K562 (cell line): ENCODE results near the gene ANKS1A. TPM values are rescaled to one million over a fixed set of nuclear protein-coding genes. Genes with fewer than 3 reads are reported as not detected.

Experiments
- ATAC-seq: fragments of 200-7000 bp; cut with Tn5 transposase; 3 replicates; pipeline ENCODE4 v1.9.1; 2020; ENCODE audit warnings: moderate library complexity
- BruUV-seq: library from RNA; stranded (reverse); fragments of 400-500 nt; replicated peaks from 2 replicates; lab custom pipeline; 2021; lab: Mats Ljungman, UMichigan
- CTCF ChIA-PET: fragments of 300-600 bp; formaldehyde crosslinking; extraction: SDS; loops from one replicate; lab custom pipeline; 2021; ENCODE audit warnings: low intra/inter-chr PET ratio; lab: Yijun Ruan, JAX
- POLR2A ChIA-PET: fragments of 300-600, 350-650 bp; sonication (Branson Sonifier 250); formaldehyde crosslinking; extraction: SDS; loops from one replicate; lab custom pipeline; 2021; ENCODE audit warnings: antibody characterized with exemption, inconsistent platforms; lab: Yijun Ruan, JAX
- DNase-seq, 4 experiments: peaks; one replicate each; pipeline versions ENCODE4 v3.0.0 to v3.0.0-alpha.2; 2011 to 2018; ENCODE audit warnings: low spot score in 3 of 4, mixed read lengths in 3 of 4; ENCODE audit errors: extremely low read depth in 1 of 4
- FAIRE-seq: peaks from 2 replicates; lab custom pipeline; 2011; peaks lifted over from hg19 to GRCh38; lab: Jason Lieb, UNC
- H2AFZ ChIP-seq: 2 replicates; pipeline ENCODE4 v1.6.0; 2011; ENCODE audit warnings: low read depth, low read length, control low read depth, inconsistent platforms
- H3K27ac ChIP-seq: fragments of 200-600 bp; 3 replicates; pipeline ENCODE4 v1.8.0; 2011; ENCODE audit warnings: low read depth, mild to moderate bottlenecking, control low read depth, inconsistent platforms, low read length, moderate library complexity, mixed read lengths; ENCODE audit errors: extremely low read depth
- H3K27me3 ChIP-seq, 2 experiments: fragments of 300-600 bp in 1 of 2; 2 replicates in 1 of 2; 3 replicates in 1 of 2; pipeline versions ENCODE4 v1.6.0 to v1.8.0; 2011; ENCODE audit warnings: inconsistent platforms in 2 of 2, low read length in 2 of 2, mild to moderate bottlenecking in 1 of 2, mixed read lengths in 1 of 2, moderate library complexity in 1 of 2; ENCODE audit not compliant: control insufficient read depth in 2 of 2, insufficient read depth in 2 of 2
- H3K36me3 ChIP-seq: fragments of 300-600 bp; 3 replicates; pipeline ENCODE4 v1.8.0; 2011; ENCODE audit warnings: mild to moderate bottlenecking, low read length, inconsistent platforms; ENCODE audit not compliant: control insufficient read depth, insufficient read depth
- H3K4me1 ChIP-seq, 2 experiments: fragments of 200-600 bp in 1 of 2; replicated peaks in 1 of 2; 2 replicates in 1 of 2; 3 replicates in 1 of 2; pipeline versions ENCODE4 v1.5.1 to v1.8.0; 2011; ENCODE audit warnings: inconsistent platforms in 2 of 2, low read length in 2 of 2, mild to moderate bottlenecking in 1 of 2, mixed read lengths in 1 of 2, moderate library complexity in 1 of 2; ENCODE audit not compliant: control insufficient read depth in 2 of 2, insufficient read depth in 2 of 2
- H3K4me2 ChIP-seq: 2 replicates; pipeline ENCODE4 v1.6.1; 2011; ENCODE audit warnings: low read length, control low read depth, inconsistent platforms, mixed read lengths; ENCODE audit not compliant: insufficient read depth
- H3K4me3 ChIP-seq: fragments of 200-600 bp; sonication (generic), shearing (Covaris generic); 2 replicates; pipeline ENCODE4 v1.5.1; 2016; ENCODE audit warnings: control low read depth, inconsistent platforms
- H3K79me2 ChIP-seq: fragments of 200-600 bp; 3 replicates; pipeline ENCODE4 v1.8.0; 2011; ENCODE audit warnings: low read length, inconsistent platforms; ENCODE audit not compliant: control insufficient read depth, insufficient read depth
- H3K9ac ChIP-seq, 2 experiments: 2 replicates each; pipeline versions ENCODE4 v1.6.0 to v1.6.1; 2011; ENCODE audit warnings: low read depth in 2 of 2, low read length in 2 of 2, control low read depth in 1 of 2, inconsistent platforms in 1 of 2, mild to moderate bottlenecking in 1 of 2, mixed read lengths in 1 of 2; ENCODE audit not compliant: insufficient read depth in 1 of 2
- H3K9me1 ChIP-seq: one replicate; pipeline ENCODE4 v1.6.0; 2011; ENCODE audit warnings: inconsistent platforms, mild to moderate bottlenecking, low read length, moderate library complexity; ENCODE audit not compliant: control insufficient read depth, insufficient read depth
- H3K9me3 ChIP-seq: replicated peaks from 2 replicates; pipeline ENCODE4 v1.5.1; 2011; ENCODE audit warnings: low read depth, low read length, inconsistent platforms; ENCODE audit not compliant: control insufficient read depth, insufficient read depth
- H4K20me1 ChIP-seq: replicated peaks from 2 replicates; pipeline ENCODE4 v1.6.1; 2011; ENCODE audit warnings: low read length, inconsistent platforms, mixed read lengths; ENCODE audit not compliant: control insufficient read depth, insufficient read depth
- BRD4 ChIP-seq: fragments of 200-600 bp; sonication (generic); IDR thresholded peaks from 2 replicates; pipeline ENCODE4 v1.6.1; 2017; ENCODE audit warnings: inconsistent platforms
- CBX3 ChIP-seq, 2 experiments: IDR thresholded peaks; 1 replicate in 1 of 2; 2 replicates in 1 of 2; pipeline ENCODE4 v1.6.1; 2012; ENCODE audit warnings: inconsistent platforms in 2 of 2, low read length in 2 of 2, borderline replicate concordance in 1 of 2, control low read depth in 1 of 2
- ELF4 ChIP-seq: fragments of 450-650 bp; formaldehyde crosslinking; IDR thresholded peaks from 2 replicates; pipeline ENCODE4 v1.4.0; 2022; ENCODE audit warnings: missing genetic modification characterization
- L3MBTL2 ChIP-seq: fragments of 450-650 bp; IDR thresholded peaks from 2 replicates; pipeline ENCODE4 v1.6.1; 2016; ENCODE audit warnings: mild to moderate bottlenecking, moderate library complexity
- RHOXF2B ChIP-seq: fragments of 250-450 bp; sonication (Bioruptor Pico); conservative IDR thresholded peaks from 2 replicates; pipeline ENCODE4 v1.5.1; 2021
- SIRT6 ChIP-seq: IDR thresholded peaks from one replicate; pipeline ENCODE4 v1.6.1; 2012; ENCODE audit warnings: low read depth, mild to moderate bottlenecking, control low read depth, inconsistent platforms, low read length, moderate library complexity
- SLC30A9 ChIP-seq: fragments of 250-450 bp; sonication (Bioruptor Pico); IDR thresholded peaks from 2 replicates; pipeline ENCODE4 v1.8.0; 2022; ENCODE audit warnings: mild to moderate bottlenecking, moderate library complexity
- SMARCA5 ChIP-seq: fragments of 450-650 bp; IDR thresholded peaks from 2 replicates; pipeline ENCODE4 v1.6.1; 2016
- ZNF217 ChIP-seq: sonication (generic); formaldehyde crosslinking; IDR thresholded peaks from 2 replicates; pipeline ENCODE4 v1.8.0; 2022; ENCODE audit warnings: mild to moderate bottlenecking, missing genetic modification reagents
- ZNF282 ChIP-seq: sonication (generic); formaldehyde crosslinking; IDR thresholded peaks from 2 replicates; pipeline ENCODE4 v1.8.1; 2023; ENCODE audit warnings: missing genetic modification reagents
- ZNF311 ChIP-seq: fragments of 250-450 bp; sonication (Bioruptor Pico); IDR thresholded peaks from 2 replicates; pipeline ENCODE4 v1.4.0; 2020; ENCODE audit warnings: mild to moderate bottlenecking, moderate library complexity
- WGBS: fragments of 100-300 bp; shearing (Covaris generic); methylation state at CpG from one replicate; pipeline ENCODE4 v1.1.6; 2016; ENCODE audit warnings: low coverage, mixed read lengths; ENCODE audit not compliant: insufficient coverage; ENCODE audit errors: missing lambda C conversion rate; 5-methylcytosine and 5-hydroxymethylcytosine counted together
- in situ Hi-C: fragments of 300-500 bp; cut with MboI; formaldehyde crosslinking; loops from 4 replicates; pipeline ENCODE4 v1.15.0; 2018; ENCODE audit warnings: inconsistent platforms, mixed read lengths
- intact Hi-C: fragments of 100-400 bp; cut with micrococcal nuclease; formaldehyde crosslinking; loops from 2 replicates; pipeline ENCODE4 v1.14.2; 2022
- polyA plus RNA-seq, 8 experiments: library from polyadenylated mRNA; depleted of rRNA in 4 of 8; stranded (reverse) in 5 of 8; unstranded in 3 of 8; fragments of >200 nt; fragmentation: Nextera tagmentation in 2 of 8; fragmentation: Illumina TruSeq in 1 of 8; extraction: Ambion mirVana in 2 of 8; extraction: Trizol in 1 of 8; gene quantifications; 2 replicates each; pipeline versions ENCODE4 v1.2.1 to v1.2.3, GENCODE V29; 2011 to 2014; ENCODE audit warnings: inconsistent platforms in 1 of 8, missing spikeins in 1 of 8
- total RNA-seq, 7 experiments: library from RNA; depleted of rRNA in 6 of 7; stranded (reverse); fragments of >200 nt in 6 of 7; fragmentation: Illumina TruSeq in 2 of 7; extraction: Trizol in 2 of 7; gene quantifications; 2 replicates each; pipeline versions ENCODE4 v1.2.1 to v1.2.3, GENCODE V29; 2011 to 2021; ENCODE audit warnings: low replicate concordance in 1 of 7
- TF ChIP-seq, protein P1 (sequence below): fragments of 450-650 bp; IDR thresholded peaks from 2 replicates; pipeline ENCODE4 v1.6.1; 2018; ENCODE audit warnings: mild to moderate bottlenecking, low read depth; ENCODE audit not compliant: partially characterized antibody
- TF ChIP-seq, protein P2 (sequence below): sonication (generic); formaldehyde crosslinking; IDR thresholded peaks from 2 replicates; pipeline ENCODE4 v1.5.0; 2020; ENCODE audit warnings: missing genetic modification reagents
- TF ChIP-seq, protein P3 (sequence below): fragments of 450-650 bp; formaldehyde crosslinking; IDR thresholded peaks from 2 replicates; pipeline ENCODE4 v1.4.0; 2020; ENCODE audit warnings: mild to moderate bottlenecking, moderate library complexity

Gene ANKS1A
- total and polyA plus RNA-seq, 9 of the 15 experiments (the other 6 are each of a cell fraction or from before 2014, with no cell fraction given): 1.1 to 13.8 (median 5.3) TPM

DNA sequence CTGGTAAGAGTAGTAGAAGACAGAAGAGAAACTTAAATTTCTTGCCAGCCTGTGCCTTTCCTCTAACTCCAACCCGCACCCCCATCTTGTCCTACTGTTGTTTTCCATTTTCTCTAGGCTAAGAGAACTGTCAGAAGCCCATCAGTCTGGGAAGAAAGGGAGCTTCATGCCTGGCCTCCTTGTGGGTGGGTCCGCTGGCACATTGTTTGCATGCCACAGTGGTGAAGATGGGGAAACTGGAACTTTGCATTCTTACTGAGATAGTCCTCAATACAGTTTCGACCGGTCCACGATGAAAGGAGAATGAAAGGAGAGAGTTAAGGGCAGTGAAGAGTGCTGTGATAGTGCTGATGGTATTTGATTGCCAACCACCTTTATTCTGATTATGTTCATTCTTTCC, 149.0 kb downstream of the ANKS1A start:
- no peak overlapping the region for H3K4me3 ChIP-seq
- no peaks in the 10 kb centered on the region for H3K9me1 ChIP-seq
- H3K79me2 ChIP-seq: no peaks in the 10 kb centered on the region
- ChIA-PET CTCF (no interaction called here), POLR2A (no interaction called here)
- in situ Hi-C loops: no loop called here
- BruUV-seq: no TSS peak
- H3K4me1 ChIP-seq: no peaks in the 10 kb centered on the region
- no peak overlapping the region for H3K4me2 ChIP-seq
- no peak overlapping the region for H3K9ac ChIP-seq
- H3K36me3 ChIP-seq: no peaks in the 10 kb centered on the region
- no peak overlapping the region for H3K27ac ChIP-seq
- no peaks in the 10 kb centered on the region for H3K9me3 ChIP-seq
- FAIRE-seq (no peak), ATAC-seq (no peak), DNase-seq (no peak)
- no peak overlapping the region for H2AFZ ChIP-seq
- H3K27me3 ChIP-seq: no peaks in the 10 kb centered on the region
- intact Hi-C loops: no loop called here
- WGBS: 83% methylated on average over 5 of the region's 5 CpGs
- no peaks in the 10 kb centered on the region for H4K20me1 ChIP-seq
- TF ChIP-seq, protein P1, sequence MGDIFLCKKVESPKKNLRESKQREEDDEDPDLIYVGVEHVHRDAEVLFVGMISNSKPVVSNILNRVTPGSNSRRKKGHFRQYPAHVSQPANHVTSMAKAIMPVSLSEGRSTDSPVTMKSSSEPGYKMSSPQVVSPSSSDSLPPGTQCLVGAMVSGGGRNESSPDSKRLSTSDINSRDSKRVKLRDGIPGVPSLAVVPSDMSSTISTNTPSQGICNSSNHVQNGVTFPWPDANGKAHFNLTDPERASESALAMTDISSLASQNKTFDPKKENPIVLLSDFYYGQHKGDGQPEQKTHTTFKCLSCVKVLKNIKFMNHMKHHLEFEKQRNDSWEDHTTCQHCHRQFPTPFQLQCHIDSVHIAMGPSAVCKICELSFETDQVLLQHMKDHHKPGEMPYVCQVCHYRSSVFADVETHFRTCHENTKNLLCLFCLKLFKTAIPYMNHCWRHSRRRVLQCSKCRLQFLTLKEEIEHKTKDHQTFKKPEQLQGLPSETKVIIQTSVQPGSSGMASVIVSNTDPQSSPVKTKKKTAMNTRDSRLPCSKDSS: no peak
- TF ChIP-seq SLC30A9 (CRISPR knock-in tag) (no peak), ZNF217 (CRISPR knock-in tag) (no peak), CBX3 (IDR thresholded peaks at IDR 0.05; ENCODE audit: borderline replicate concordance in 1 of 2, low read length in 2 of 2) (no peak), SMARCA5 (no peak), ELF4 (CRISPR knock-in tag) (no peak), RHOXF2B (CRISPR knock-in tag) (no peak), ZNF311 (CRISPR knock-in tag) (no peak), L3MBTL2 (no peak), SIRT6 (no peak), ZNF282 (no peak), BRD4 (no peak)
- TF ChIP-seq, protein P2, sequence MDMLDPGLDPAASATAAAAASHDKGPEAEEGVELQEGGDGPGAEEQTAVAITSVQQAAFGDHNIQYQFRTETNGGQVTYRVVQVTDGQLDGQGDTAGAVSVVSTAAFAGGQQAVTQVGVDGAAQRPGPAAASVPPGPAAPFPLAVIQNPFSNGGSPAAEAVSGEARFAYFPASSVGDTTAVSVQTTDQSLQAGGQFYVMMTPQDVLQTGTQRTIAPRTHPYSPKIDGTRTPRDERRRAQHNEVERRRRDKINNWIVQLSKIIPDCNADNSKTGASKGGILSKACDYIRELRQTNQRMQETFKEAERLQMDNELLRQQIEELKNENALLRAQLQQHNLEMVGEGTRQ (CRISPR knock-in tag): no peak
- TF ChIP-seq, protein P3, sequence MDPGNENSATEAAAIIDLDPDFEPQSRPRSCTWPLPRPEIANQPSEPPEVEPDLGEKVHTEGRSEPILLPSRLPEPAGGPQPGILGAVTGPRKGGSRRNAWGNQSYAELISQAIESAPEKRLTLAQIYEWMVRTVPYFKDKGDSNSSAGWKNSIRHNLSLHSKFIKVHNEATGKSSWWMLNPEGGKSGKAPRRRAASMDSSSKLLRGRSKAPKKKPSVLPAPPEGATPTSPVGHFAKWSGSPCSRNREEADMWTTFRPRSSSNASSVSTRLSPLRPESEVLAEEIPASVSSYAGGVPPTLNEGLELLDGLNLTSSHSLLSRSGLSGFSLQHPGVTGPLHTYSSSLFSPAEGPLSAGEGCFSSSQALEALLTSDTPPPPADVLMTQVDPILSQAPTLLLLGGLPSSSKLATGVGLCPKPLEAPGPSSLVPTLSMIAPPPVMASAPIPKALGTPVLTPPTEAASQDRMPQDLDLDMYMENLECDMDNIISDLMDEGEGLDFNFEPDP: no peak
